SIG-M5 treated with dmso at 0.1 percent for 504 hours (cell line): ENCODE measurements around the gene ZBTB48.
"Not testable (repeated sequence)": the region's sequence is repeated elsewhere in the genome, so short reads cannot be mapped to it uniquely, and the experiment has no call there.

ENCODE experiments used
- DNase-seq: peaks from one replicate; lab custom pipeline; 2025; ENCODE audit not compliant: unreplicated experiment; lab: John Stamatoyannopoulos, UW

Gene ZBTB48

DNA sequence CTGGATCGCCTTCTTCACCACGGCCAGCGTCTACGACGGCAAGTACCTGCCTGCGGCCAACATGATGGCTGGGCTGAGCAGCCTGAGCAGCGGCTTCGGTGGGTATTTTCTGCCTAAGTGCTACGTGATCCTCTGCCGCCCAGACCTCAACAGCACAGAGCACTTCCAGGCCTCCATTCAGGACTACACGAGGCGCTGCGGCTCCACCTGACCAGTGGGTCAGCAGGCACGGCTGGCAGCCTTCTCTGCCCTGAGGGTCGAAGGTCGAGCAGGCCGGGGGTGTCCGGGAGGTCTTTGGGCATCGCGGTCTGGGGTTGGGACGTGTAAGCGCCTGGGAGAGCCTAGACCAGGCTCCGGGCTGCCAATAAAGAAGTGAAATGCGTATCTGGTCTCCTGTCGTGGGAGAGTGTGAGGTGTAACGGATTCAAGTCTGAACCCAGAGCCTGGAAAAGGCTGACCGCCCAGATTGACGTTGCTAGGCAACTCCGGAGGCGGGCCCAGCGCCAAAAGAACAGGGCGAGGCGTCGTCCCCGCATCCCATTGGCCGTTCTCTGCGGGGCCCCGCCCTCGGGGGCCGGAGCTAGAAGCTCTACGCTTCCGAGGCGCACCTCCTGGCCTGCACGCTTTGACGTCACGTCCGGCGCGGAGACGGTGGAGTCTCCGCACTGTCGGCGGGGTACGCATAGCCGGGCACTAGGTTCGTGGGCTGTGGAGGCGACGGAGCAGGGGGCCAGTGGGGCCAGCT is at the start of gene ZBTB48:
ZBTB48 (plus strand) TSS at position 621 of the 745 bp plus-strand sequence. CDS start 616 bp downstream, outside the sequence.
- DNase-seq, result peak; percentile 92

DNA sequence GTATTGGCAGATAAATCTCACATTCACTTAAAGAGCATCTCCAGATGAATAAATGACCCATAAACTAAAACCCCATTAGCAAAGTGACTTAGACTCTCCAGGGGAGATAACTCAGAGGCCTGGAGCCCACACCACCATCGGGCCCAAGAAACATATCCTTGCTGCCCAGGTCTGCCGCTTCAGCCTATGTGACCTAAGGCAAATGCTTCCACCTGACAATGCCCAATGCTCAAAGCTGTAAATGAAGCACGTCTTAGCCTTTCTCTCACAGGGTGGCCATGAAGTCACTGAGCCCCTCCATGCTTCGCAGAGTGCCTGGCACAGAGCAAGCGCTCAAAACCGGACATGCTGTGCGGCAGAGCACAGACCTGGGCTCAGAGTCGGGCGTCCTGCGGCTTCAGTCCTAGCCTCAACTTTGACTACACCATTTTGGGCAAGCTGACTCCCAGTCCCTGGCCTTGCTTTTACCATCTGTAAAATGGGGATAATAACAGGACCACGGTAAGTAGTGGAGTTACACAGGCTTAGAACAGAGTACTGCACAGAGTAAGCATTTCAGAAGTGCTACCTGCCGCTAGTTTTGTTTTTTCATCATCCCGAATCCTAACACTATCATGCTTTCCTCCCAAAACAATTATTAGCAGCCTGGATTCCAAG is 49.2 kb upstream of the ZBTB48 start:
- no peak for DNase-seq

DNA sequence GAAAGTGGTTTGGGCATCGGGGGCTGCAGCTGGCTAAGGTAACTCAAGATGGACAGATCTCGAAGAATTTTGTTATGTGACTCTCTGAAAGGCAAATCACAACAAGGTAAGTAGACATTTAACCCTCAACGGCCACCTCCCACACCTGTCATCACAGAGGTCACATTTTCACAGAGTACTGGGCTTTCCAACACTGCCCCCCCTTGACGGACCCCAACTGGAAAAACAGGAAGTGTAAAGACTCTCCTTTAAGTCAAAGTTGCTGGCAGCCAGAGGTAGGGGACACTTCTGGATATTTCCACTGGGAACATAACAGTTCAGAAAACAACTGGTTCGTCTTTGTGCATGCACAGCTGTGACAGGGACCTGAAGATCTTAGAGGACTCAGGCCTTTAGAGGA is 47.8 kb upstream of the ZBTB48 start:
- no peak for DNase-seq

DNA sequence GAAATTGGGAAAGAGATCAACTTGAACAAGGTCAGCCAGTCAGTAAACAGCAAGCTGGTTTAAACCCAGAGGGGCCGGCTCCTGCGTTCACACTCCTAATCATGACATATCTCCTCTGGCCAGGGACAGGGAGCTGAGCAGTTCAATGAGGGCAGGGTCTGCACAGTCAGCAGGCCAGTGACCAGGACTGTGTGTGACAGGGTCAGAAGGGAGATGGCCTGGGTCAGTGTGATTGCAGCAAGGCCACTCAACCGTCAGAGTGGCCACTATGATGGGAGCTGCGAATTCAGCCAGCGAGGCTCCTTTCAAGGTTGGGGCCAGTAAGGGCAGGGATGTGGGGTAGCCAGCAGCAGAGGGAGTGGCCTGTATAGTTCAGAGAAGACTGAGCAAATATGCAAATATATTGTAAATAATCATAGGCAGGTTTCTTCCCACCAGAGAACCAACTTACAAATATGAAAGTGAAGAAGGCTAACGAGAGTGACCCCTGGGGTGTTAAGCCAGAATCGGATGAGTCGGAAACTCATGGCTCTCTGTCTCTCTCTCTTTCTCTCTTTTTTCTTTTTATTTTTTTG is 45.5 kb upstream of the ZBTB48 start:
- DNase-seq, result no peak

DNA sequence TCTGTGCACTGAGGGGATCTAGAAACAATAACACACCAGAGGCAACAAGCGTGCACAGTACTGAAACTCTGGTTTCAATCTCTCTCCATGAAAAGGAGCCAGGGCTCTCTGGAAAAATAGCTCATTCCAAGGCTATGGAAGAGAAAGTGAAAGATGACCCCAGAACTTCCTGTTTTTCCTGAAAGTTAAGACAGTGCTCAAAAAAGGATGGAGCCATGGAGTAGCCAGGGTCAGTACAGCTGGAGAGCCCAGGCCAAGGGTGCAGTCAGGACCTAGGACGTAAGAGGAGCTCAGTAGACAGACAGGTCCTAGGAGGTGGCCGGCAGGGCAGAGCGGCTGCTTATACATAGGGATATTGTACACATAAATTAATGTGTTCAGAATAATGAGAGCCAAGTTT is 44.6 kb upstream of the ZBTB48 start:
- no peak for DNase-seq

DNA sequence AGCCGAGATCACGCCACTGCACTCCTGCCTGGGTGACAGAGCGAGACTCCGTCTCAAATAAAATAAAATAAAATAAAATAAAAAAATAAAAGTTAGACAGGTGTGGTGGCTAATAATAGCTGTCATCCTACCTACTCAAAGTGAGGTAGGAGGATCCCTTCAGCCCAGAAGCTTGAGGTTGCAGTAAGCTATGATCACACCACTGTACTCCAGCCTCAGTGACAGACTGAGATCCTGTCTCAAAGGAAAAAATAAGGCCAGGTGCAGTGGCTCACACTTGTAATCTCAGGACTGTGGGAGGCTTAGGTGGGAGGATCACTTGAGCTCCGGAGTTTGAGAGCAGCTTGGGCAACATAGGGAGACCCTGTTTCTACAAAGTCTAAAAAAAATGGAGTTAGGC is 43.5 kb upstream of the ZBTB48 start:
- DNase-seq, result no peak

DNA sequence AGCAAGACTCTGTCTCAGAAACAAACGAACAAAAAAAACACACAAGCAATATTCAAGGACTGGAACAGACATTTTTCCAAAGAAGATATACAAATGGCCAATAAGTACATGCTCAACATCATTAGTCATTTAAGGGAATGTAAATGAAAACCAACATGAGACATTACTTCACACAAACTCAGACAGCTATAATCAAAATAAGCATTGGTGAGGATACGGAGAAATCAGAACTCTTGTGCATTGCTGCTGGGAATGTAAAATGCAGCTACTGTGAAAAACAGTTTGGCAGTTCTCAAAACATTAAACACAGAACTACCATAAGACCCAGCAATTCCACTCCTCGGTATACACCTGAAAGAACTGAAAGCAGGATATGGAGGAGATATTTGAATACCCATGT is 40.8 kb upstream of the ZBTB48 start:
- DNase-seq, result no peak

DNA sequence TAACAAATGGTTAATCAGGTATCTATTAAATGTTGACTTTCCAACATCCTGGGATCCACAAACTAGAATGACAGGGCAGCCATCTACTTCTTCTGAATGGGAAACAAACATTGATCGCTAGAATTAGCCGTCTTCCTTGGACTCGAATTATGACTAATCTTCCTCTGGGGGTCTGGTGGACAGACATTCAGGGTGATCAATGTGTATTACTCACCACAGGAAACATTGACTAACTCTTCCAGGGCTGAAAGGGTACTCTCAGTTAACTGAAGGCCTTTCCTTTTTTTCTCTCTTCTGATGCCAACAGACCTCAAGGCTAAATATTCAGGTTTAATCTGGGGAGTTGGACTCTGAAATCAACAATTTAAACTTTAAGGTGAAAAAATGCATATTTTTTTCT is 35.0 kb upstream of the ZBTB48 start:
- no peak for DNase-seq

DNA sequence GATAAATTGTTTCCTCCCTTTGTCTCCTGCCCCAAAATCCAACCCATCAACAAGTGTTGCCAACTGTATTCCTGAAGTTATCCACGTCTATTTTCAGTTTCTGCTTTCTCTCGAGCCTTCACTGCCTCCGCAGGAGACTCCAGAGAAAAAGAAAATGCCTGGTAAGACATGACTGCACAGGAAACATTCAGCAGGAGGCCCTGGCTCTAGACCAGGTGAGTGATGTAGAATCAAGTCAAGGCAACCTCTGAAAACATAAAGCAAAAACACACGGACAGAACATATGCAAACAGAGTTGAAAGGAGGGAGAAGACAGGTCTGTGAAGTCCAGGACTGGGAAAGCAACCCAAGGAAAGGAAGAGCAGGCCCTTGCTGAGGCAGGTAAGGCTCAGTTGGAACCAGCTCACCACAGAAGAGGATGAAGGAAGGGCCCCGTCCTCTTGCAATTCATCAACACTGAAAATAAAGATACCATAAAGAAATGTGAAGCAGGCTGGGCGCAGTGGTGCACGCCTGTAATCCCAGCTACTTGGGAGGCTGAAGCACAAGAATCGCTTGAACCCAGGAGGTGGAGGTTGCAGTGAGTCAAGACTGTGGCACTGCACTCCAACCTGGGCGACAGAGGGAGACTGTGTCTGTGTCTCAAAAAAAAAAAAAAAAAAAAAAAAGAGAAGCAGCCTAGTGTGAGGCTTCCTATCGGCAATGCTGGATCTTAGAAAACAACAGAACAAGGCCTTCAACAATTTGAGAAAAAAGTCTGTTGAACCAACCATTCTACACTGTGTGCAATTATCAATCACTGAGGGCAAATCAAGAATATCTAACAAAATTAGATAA is 34.3 kb upstream of the ZBTB48 start:
- no peak for DNase-seq

DNA sequence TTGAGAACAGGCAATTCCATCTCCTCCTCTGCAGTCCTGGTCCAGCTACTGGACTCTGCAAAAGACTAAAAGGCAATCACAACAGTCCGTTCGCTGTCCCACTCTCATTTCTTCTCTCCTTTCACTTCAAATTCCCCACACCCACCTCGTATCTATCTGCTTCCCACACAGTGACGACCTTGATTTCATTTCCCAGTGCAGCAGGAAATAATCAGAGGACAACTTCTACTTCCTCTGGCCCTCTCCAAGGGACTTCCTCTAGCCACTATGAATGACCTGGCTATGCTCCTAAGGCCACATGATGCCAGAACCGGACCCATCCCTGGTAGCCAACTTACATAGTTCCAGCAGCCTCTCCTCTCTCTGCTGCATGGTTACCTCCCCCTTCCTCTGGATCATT is 33.5 kb upstream of the ZBTB48 start:
- DNase-seq, result no peak

DNA sequence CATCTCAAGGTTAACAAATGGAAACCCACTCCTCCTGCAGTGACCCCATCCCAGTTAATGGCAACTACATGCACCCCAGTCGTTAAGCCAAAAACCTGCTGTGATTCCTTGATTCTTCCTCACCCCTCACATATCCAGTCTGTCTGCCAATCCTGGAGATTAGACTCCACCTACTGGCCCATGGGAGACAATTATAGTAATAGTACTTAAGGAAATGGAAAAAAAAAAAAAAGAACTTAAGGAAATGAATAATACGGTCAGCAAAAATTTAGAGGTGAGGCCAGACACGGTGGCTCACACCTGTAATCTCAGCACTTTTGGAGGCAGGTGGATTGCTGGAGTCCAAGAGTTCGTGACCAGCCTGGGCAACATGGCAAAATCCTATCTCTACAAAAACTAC is 32.5 kb upstream of the ZBTB48 start:
- no peak for DNase-seq

DNA sequence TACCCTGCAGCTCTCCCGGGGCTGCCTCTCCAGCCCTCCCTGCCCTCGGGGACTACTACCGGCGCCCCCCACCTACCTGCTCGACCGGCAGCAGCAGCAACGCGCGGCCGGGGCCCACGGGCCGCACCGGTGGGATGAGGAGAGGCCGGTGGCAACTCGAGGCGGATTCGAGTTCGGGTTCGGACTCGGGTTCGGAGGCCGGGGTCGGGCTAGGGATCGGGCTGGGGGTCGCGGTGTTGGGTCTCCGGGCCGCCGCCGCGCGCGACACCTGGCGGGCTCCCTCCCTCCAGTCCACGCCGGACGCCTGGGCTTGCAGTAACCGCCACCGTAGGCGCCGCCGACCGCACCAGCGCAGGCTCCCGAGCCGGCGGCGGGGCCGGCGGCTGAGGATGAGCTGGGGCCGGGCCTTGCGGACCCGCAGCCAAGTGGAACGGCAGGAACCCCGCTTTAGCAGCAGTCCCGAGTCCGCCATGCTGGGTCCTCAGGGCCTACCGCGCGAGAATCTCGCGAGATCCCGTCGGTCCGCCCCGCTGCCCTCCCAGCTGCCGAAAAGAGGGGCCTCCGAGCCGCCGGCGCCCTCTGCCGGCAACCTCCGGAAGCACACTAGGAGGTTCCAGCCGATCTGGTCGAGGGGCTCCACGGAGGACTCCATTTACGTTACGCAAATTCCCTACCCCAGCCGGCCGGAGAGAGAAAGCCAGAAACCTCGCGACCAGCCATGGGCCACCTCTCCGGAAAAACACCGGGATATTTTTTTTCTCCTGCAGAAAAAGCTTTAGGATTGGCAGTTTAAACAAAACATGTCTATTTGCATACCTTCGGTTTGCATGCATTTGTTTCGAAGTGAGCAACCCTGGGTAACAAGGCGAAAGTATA is 25.5 kb upstream of the ZBTB48 start, which contains the start of gene NOL9:
NOL9 (minus strand) TSS at position 483 of the 876 bp plus-strand sequence; CDS start at position 472, 11 bp downstream.
- peak; percentile 81 for DNase-seq

DNA sequence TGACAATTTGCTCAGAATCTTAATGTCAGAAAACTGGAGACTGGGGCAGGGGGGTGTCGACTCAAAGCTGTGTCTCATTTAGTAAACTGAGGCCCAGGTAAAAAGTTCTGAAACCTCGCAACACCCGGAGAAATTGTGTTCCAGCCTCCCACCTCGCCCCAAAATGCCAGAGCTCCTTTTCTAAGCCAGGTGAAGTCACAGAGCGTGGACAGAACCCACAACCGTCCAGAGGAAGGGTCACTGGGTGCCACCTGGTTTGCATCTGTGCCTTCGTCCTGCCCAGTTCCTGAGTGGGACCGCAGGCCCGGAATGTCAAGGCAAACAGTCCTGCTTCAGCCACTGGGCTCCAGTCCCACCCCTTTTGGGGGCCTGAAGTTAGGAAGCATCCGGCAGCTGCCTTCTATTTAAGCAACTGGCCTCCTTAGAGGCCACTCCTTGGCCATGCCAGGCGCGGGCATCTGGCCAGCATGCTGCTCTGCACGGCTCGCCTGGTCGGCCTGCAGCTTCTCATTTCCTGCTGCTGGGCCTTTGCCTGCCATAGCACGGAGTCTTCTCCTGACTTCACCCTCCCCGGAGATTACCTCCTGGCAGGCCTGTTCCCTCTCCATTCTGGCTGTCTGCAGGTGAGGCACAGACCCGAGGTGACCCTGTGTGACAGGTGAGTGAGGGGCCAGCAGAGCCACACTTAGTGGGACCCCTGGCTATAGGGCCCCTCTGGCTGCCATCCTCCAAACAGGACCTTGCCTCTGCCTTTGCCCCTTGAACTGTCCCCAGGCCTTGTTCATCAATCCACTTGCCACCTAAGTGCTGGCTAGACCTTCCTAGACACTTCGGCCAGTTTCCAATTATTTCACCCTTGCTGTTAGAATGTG is 24.7 kb upstream of the ZBTB48 start, which contains the start of gene TAS1R1:
TAS1R1 (plus strand) TSS at position 401 of the 872 bp plus-strand sequence; CDS start at position 468, 67 bp downstream.
- no peak for DNase-seq

DNA sequence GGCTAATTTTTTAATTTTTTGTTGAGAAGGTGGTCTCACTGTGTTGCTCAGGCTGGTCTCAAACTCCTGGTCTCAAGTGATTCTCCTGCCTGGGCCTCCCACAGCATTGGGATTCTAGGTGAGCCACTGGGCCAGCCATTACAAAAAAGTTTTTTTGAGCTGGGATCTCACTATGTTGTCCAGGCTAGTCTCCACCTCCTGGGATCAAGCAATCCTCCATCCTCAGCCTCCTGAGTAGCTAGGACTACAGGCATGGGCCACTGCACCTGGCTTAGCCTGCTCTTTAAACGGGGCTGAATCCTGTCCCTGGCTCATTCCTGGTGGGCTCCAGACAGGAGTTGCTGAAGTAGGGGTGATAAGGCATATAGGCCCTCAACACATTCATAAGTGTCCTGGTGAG is 22.2 kb upstream of the ZBTB48 start:
- no peak for DNase-seq

DNA sequence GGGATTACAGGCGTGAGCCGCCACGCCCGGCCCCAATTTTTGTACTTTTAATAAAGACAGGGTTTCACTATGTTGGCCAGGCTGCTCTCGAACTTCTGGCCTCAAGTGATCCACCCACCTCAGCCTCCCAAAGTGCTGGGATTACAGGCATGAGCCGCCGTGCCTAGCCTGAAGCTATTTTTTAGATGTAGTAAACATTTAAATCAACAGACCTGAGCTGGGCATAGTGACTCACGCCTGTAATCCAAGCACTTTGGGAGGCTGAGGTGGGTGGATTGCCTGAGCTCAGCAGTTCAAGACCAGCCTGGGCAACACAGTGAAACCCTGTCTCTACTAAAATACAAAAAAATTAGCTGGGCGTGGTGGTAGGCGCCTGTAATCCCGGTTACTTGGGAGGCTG is 20.6 kb upstream of the ZBTB48 start:
- not testable (repeated sequence) for DNase-seq

DNA sequence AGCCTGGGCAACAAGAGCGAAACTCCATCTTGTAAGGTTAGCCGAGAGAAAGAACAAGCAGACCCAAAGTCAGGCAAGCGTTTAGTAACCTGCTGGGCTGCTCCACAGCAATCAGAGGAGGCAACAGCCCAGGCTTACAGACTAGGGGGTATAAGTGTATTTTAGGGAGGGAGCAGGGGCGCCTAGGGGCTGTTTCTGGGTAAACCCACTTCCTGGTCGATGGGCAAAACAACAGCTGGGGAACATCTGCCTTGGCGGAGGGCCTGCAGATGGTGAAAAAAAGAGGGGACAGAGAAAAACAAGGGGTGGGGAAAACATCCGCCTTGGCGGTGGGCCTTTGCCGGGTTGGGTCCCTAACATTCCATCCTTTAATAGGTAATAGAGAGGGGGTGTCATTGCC is 19.5 kb upstream of the ZBTB48 start:
- no peak for DNase-seq

DNA sequence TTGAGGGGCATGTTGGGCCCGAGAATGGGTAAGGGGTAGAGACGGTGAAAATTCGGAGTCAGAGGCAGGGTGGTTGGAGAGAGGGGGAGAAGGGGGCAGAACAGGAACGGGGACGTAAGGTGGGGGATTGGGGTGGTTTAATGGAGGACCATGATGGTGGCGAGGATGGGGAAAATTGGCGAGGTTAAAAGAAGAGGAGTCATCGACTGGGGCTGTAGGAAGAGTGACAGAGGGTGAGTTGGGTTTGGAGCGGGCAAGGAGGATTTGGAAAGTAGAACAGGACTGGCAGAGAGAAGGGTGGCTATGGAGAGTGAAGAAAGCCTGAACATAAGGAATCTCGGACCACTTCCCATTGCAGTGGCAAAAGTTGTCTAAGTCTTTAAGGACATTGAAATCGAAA is 10.8 kb upstream of the ZBTB48 start:
- DNase-seq, result no peak

DNA sequence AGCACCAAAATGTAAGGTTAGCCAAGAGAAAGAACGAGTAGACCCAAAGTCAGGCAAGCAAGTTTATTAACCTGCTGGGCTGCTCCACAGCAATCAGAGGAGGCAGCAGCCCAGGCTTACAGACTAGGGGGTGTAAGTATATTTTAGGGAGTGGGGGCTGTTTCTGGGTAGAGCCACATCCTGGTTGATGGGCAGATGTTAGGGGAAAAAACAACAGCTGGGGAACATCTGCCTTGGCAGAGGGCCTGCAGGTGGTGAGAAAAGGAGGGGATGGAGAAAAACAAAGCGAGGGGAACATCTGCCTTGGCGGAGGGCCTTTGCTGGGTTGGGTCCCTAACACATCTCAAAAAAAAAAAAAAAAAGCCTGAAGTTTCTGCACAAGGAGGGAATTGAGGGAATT is 9.7 kb upstream of the ZBTB48 start:
- no peak for DNase-seq

DNA sequence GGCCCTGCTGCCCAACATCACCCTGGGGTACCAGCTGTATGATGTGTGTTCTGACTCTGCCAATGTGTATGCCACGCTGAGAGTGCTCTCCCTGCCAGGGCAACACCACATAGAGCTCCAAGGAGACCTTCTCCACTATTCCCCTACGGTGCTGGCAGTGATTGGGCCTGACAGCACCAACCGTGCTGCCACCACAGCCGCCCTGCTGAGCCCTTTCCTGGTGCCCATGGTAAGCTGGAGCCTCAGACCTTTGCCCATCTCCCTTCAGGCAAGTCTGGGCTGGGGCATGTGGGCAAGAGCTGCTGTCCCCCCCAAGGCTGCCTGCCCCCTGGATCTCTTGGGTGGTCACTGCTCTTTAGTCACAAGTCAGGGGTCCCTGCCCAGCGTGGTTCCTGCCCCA is 8.8 kb upstream of the ZBTB48 start:
- no peak for DNase-seq
